HG03175 (cell line): Measurements from ENCODE around the gene PPP1R8.

Experiments used
- ATAC-seq: cut with Tn5 transposase; IDR thresholded peaks from one replicate; pipeline ENCODE4 v1.9.1; 2021; ENCODE audit warnings: mild to moderate bottlenecking, moderate library complexity; ENCODE audit not compliant: unreplicated experiment

PPP1R8 gene

DNA sequence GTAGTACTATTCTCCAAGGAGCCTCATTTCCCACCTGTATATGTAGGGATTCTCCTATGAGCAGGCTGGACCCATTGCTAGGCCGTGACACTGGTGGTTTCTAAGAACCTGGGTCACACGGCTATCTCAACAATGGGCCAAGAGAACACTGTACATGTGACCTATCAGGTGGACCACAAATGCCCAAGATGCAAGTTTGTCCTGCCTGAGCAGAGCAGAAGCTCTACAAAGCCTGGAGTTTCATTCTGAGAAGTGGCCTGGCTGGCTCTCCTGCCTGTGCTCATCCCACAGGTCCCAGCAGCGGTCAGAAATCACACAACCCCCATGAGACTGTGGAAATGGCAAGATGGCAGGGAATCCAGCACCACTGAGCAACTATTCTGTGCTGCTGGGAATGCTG is 58.9 kb downstream of the PPP1R8 start:
- no peak for ATAC-seq

DNA sequence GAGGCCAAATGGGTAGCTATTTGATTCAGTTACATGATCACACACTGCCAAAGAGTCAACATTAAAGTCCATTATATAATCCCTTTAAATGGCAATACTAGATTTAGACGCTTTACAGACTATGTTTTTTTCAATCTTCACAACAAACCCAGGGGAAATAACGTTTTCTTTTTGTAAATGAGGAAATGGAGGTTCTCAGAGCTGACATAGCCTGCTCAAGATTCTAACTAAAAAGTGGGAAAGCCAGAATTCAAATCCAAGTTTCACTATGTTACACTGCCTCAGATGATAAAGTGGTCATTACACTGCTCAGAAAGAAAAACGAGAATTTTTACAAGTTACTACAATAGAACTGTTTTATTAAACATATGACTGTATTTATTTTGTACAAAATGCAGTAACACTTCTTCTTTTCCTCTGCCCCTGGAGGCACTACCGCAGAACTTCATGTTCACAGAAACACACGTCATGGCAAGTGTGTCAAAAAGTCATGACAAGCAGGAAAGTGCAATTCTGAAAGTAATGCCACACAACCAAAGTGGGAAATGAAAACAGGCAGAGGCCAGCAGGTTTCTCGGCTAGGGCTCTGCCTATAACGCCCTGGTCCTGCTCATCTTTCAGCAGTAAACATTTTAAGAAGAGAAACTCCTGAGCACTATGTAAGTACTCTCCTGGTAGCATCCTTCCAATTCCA is 60.8 kb downstream of the PPP1R8 start:
- no peak for ATAC-seq

DNA sequence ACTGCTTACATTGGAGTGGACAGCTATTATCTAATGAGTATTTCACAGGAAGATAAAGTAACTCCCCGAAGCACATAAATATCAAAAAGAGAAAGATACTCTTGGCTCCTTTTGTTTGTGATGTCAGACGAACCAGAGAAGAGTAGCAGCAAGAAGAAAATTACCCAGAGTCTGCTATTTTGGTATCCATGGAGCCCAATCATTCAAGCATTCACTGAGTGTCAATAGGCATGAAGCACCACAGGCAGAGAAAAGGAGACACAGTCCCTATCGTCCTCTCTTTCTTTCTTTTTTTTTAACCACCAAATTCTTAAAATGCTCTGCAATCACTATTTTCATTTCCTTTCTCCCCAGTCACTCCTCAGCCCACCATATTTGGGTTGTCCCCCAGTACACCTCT is 63.9 kb downstream of the PPP1R8 start:
- no peak for ATAC-seq
